Ectodermal cell (in vitro differentiated cells): ENCODE measurements around the gene COL5A1.
A peak's percentile ranks its signal among the peaks of the same experiment; 100 is the strongest.

Experiments
- H3K27ac ChIP-seq: 2 replicates; pipeline ENCODE4 v1.7.0; 2013; ENCODE audit warnings: mild to moderate bottlenecking, low read depth, low read length; ENCODE audit not compliant: insufficient read depth, poor library complexity, severe bottlenecking
- H3K27me3 ChIP-seq: 2 replicates; pipeline ENCODE4 v1.7.0; 2013; ENCODE audit warnings: mild to moderate bottlenecking, low read length; ENCODE audit not compliant: insufficient read depth, control insufficient read depth, poor library complexity, severe bottlenecking
- H3K36me3 ChIP-seq: one replicate; pipeline ENCODE4 v1.7.0; 2013; ENCODE audit warnings: low read length; ENCODE audit not compliant: control insufficient read depth, insufficient read depth
- H3K4me1 ChIP-seq: one replicate; pipeline ENCODE4 v1.7.0; 2013; ENCODE audit warnings: low read length; ENCODE audit not compliant: control insufficient read depth, insufficient read depth
- H3K4me3 ChIP-seq: 2 replicates; pipeline ENCODE4 v1.7.0; 2013; ENCODE audit warnings: low read depth, low read length, control low read depth; ENCODE audit not compliant: insufficient read depth
- H3K9me3 ChIP-seq: 2 replicates; pipeline ENCODE4 v1.7.0; 2013; ENCODE audit warnings: mild to moderate bottlenecking, low read length, moderate library complexity; ENCODE audit not compliant: control insufficient read depth
- WGBS, 2 experiments: methylation state at CpG; one replicate each; pipeline ENCODE4 v1.1.7; 2013; ENCODE audit warnings: missing lambda C conversion rate in 2 of 2; 5-methylcytosine and 5-hydroxymethylcytosine counted together

Gene COL5A1

DNA sequence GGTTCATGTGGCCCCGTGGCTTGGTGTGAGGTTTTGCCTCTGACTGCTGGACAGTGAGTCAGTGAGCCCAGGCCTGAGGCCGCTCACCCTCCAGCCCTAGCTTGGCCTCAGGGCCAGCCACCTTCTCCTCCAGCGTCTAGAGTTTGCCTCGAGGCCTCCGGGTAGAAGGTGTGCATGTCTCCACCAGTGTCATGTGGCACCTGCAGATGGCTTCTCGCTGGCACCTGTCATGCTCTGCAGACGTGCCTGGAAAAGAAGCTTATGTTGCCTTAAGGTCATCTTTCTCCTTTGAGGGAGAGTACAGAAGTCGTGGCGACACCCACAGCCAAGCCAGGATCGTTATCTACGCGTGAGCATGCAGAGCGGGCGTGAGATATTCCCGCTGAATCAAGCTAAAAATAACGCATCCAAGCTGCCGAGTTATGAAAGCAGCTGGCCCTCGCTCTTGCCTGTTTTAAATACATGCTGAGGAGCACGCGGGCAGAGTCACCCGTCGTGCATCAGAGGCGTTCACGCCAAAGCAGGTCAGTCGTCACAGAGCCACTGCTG is 159.3 kb downstream of the COL5A1 start:
- Histone ChIP-seq H3K4me3 (no peak overlapping the region), H3K4me1 (no peaks in the 10 kb centered on the region), H3K27ac (no peak overlapping the region), H3K9me3 (no peaks in the 10 kb centered on the region), H3K36me3 (no peaks in the 10 kb centered on the region), H3K27me3 (no peaks in the 10 kb centered on the region)
- whole genome bisulfite sequencing, 2 experiments, result 95% methylated on average over 25 of the region's 25 CpGs

DNA sequence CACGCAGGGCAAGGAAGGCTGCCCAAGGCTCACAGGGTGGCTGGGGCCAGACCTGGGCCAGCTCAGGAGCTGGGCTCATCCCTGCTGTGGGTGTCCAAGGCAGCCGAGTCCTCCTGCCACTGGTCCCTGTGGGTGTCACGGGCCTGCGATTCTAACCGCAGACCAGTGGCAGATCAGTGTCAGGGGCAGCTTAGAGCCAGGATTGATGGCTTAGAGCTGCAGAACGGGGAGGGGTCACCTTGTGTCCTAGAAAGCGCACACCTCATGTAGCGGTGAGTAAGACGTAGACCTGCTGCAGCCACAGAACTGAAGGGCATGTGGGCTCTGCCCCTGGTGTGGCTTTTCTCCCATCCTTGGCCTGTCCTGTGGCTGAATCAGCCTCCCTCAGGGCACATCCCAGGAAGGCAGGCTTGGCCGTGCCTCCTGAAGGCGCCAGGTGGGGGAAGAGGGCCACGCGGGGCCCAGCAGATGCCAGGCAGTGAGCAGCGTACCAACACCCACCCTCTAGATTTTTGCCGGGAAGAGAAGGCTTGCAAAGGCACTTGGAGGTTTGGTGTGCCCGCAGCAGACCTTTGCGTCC is 160.7 kb downstream of the COL5A1 start:
- WGBS, 2 experiments, result 91 to 92% methylated on average over 17 of the region's 17 CpGs
- no peak overlapping the region for H3K27ac ChIP-seq
- H3K36me3 ChIP-seq, result no peaks in the 10 kb centered on the region

DNA sequence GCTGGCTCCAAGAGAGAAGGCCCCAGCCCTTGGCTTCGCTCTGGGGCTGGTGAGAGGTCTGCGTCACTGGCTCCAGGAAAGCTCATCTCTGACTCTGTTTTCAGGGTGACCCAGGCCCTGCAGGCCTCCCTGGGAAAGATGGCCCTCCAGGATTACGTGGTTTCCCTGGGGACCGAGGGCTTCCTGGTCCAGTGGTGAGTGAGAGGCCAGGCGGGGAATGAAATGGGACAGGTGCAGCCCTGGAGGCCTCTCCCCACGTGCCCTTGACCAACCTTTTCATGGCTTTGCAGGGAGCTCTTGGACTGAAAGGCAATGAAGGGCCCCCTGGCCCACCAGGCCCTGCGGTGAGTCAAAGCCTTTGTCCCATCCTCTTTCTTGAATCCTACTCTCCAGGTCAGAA is 163.3 kb downstream of the COL5A1 start:
- H3K4me1 ChIP-seq, result peaks cover 3% of the 10 kb centered on the region
- no peak overlapping the region for H3K27ac ChIP-seq
- H3K36me3 ChIP-seq, result no peaks in the 10 kb centered on the region
- no peaks in the 10 kb centered on the region for H3K9me3 ChIP-seq
- no peak overlapping the region for H3K4me3 ChIP-seq
- no peaks in the 10 kb centered on the region for H3K27me3 ChIP-seq
- WGBS, 2 experiments, result 91 to 93% methylated on average over 7 of the region's 7 CpGs

More for the DNA sequence above, 160.7 kb downstream of the COL5A1 start:
- no peak overlapping the region for H3K4me3 ChIP-seq
- peaks cover 3% of the 10 kb centered on the region for H3K4me1 ChIP-seq
- no peaks in the 10 kb centered on the region for H3K9me3 ChIP-seq
- H3K27me3 ChIP-seq, result no peaks in the 10 kb centered on the region

DNA sequence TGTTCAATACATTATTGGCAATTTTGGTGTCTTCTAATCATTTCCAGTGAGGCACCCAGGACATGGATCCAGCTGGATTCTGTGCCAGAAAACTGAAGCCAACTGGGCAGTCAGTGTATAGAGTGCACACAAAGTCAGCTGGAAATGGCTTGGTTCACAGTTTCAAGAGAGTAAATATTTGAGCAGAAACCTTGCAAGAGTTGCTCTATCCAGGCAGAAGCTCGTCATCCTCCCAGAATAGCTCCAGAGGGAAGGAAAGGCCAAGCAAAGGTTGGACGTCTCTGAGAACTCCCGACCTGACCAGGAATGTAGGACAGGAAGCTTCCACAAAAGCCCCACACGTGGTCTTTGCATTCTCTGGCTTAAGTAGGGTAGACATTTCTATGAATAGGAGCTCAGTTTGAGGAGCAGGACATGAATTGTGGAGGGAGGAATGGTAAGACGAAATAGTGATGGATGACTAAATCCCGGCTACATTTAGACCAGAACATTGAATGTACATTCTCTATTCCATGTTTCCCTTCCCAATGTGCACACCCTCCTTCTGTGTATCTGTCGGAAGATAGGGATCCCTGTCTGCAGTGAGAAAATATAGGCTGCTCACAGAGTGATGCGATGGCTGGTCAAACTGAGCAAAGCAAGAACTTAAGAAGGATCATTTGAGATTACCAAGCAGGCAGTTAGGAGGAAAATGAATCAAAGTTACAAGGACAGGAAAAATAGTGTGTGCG is 166.3 kb downstream of the COL5A1 start:
- Histone ChIP-seq H3K9me3 (no peaks in the 10 kb centered on the region), H3K36me3 (no peaks in the 10 kb centered on the region), H3K27ac (no peak overlapping the region), H3K27me3 (no peaks in the 10 kb centered on the region), H3K4me1 (peaks cover 19% of the 10 kb centered on the region), H3K4me3 (no peak overlapping the region)
- 79 to 84% methylated on average over 9 of the region's 9 CpGs for WGBS, 2 experiments

DNA sequence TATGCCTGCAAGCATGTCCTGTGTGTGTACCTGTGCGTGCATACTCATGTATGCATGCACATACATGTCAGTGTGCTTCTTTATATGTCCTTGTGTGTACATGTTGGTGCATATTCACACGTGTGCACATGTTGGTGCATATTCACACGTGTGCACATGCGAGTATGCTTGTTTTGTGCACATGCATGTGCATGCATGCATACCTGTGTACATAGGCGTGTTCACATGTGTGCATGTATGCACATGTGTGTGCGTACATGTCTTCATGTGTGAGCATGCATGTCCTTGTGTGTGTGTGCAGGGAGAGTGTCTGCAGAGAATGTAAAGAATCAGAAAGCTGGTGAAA is 166.8 kb downstream of the COL5A1 start:
- Histone ChIP-seq H3K36me3 (no peaks in the 10 kb centered on the region), H3K27me3 (no peaks in the 10 kb centered on the region), H3K4me3 (no peak overlapping the region), H3K9me3 (no peaks in the 10 kb centered on the region), H3K4me1 (peaks cover 19% of the 10 kb centered on the region), H3K27ac (no peak overlapping the region)
- WGBS, 2 experiments, result 97 to 98% methylated on average over 6 of the region's 6 CpGs

DNA sequence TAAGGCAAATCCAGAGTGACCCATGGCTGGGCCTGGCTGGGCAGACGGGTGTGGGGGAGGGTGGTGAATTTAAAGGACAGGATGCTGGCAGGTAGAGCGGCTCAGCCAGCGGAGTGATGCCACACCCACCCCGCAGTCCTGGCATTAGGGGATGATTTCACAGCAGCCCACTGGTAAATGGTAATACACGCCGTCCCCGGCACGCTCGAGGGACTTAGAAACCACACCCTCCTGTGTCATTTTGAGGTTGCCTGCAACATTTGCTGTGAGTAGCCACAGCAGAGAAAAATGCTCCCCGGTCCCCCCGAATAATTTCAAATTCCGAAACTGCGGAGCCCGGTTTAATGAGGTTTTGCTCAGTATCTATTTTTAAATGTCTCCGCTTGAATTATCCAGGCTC is 167.7 kb downstream of the COL5A1 start:
- H3K4me3 ChIP-seq, result no peak overlapping the region
- no peaks in the 10 kb centered on the region for H3K27me3 ChIP-seq
- 93 to 95% methylated on average over 15 of the region's 15 CpGs for WGBS, 2 experiments
- H3K36me3 ChIP-seq, result no peaks in the 10 kb centered on the region
- H3K27ac ChIP-seq, result no peak overlapping the region
- H3K9me3 ChIP-seq, result no peaks in the 10 kb centered on the region
- peaks cover 19% of the 10 kb centered on the region for H3K4me1 ChIP-seq

DNA sequence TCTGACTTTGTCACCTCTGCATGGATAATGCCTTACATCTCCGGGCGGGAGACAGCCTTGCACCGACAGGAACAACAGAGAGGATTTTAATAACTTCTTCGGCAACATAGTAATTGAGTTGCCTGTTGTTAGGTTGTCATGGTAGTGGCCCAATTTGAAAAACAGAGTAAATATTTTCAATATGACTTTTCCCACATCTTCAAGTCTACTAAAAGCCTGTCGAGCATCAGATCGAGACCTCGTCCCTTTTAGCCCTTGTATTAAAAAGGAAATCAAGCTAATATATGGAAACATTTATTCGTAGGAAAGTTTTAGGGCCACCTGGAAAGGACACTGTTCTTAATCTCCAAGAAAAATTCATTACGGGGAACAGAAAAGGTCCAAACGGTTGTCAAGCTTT is 168.2 kb downstream of the COL5A1 start:
- Histone ChIP-seq H3K36me3 (no peaks in the 10 kb centered on the region), H3K4me1 (peaks cover 19% of the 10 kb centered on the region), H3K27me3 (no peaks in the 10 kb centered on the region), H3K9me3 (no peaks in the 10 kb centered on the region), H3K27ac (no peak overlapping the region), H3K4me3 (no peak overlapping the region)
- WGBS, 2 experiments, result 95 to 97% methylated on average over 7 to 10 of the region's 10 CpGs

DNA sequence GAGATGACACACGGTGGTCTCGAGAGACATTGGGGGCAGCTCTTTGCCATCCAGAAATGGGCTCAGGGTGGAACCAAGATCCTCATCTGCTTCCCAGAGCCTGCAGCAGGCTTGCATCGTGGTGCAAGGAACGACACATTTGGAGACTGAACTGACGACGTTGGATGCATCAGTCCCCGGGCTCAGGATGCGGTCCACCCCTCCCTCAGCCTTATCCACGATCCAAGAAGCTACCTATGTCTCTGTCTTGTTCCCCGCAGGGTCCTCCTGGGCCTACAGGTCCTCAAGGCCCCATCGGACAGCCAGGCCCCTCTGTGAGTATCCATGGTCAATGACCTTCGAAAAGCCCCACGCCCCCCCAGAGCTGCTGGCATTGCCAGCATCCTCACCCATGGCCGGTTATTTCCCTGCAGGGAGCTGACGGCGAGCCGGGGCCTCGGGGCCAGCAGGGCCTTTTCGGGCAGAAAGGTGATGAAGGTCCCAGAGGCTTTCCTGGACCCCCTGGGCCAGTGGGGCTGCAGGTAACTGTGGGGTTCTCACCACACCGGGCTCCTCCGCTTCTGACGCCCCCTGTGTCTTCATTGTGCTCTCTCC is 169.6 kb downstream of the COL5A1 start:
- Histone ChIP-seq H3K27ac (peak overlapping the region; percentile 6), H3K4me1 (peaks cover 19% of the 10 kb centered on the region)

DNA sequence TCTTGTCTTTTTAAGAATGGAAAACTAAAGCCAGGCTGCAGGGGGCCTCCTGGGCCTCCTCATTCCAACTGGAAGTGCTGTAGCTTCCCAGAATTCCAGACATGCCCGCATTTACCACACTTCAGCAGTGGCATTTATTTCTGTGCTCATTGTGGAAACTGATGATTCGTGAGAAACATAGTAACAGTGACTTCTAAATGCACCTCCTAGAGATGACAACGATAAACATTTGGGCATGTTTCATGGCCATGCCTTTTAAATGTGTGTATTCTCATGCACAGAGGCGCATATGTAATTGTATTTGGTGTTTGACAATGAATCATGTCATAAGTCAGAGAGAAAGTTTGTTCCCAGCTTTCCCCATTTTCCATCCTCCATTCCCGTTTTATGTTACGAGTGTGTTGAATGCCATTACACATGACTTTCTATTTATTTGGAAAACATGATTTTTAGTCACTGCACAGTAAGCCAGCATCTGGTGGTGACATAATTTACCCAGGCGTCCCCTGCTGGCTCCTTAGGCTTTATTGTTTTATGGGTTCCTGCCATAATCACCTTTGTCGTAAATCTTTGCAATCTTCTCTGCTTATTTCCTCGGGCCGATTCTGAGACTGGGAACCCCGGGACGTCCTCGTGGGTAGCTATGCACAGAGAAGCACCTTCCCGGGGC is 170.2 kb downstream of the COL5A1 start:
- Histone ChIP-seq H3K27me3 (no peaks in the 10 kb centered on the region), H3K4me3 (no peak overlapping the region), H3K4me1 (peaks cover 18% of the 10 kb centered on the region), H3K9me3 (no peaks in the 10 kb centered on the region), H3K27ac (peak overlapping the region; percentile 6), H3K36me3 (no peaks in the 10 kb centered on the region)
- 65 to 67% methylated on average over 14 of the region's 14 CpGs for WGBS, 2 experiments

More for the DNA sequence above, 169.6 kb downstream of the COL5A1 start:
- WGBS, 2 experiments, result 60 to 64% methylated on average over 22 of the region's 22 CpGs
- Histone ChIP-seq H3K27me3 (no peaks in the 10 kb centered on the region), H3K4me3 (no peak overlapping the region), H3K36me3 (no peaks in the 10 kb centered on the region), H3K9me3 (no peaks in the 10 kb centered on the region)

DNA sequence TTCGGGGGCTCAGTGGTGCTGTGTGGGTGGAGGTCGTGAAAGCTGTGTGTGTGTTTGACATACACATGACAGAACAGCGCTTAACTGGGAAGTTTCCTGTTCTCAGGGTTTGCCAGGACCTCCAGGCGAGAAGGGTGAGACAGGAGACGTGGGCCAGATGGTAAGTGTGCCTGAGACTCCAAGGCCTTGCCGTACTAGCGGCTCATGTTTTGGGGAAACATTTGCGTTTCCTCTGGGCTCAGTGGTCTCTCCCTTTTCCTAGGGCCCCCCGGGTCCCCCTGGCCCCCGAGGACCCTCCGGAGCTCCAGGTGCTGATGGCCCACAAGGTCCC is 170.7 kb downstream of the COL5A1 start:
- H3K4me3 ChIP-seq, result no peak overlapping the region
- 84 to 86% methylated on average over 11 of the region's 11 CpGs for WGBS, 2 experiments
- H3K27me3 ChIP-seq, result no peaks in the 10 kb centered on the region
- peaks cover 16% of the 10 kb centered on the region for H3K4me1 ChIP-seq
- H3K9me3 ChIP-seq, result no peaks in the 10 kb centered on the region
- H3K36me3 ChIP-seq, result no peaks in the 10 kb centered on the region
- no peak overlapping the region for H3K27ac ChIP-seq
